Transverse colon (tissue), 4 donors: ENCODE data around the gene NT5DC1.

Experiments
- CTCF ChIP-seq, 5 experiments: fragments of 200-600 bp in 3 of 5; fragments of 450-650 bp in 2 of 5; sonication (generic) in 3 of 5; IDR thresholded peaks; 1 replicate in 2 of 5; 2 replicates in 3 of 5; pipeline ENCODE4 v1.5.1; 2016 to 2017; ENCODE audit warnings: antibody characterized with exemption in 5 of 5, inconsistent platforms in 3 of 5, mild to moderate bottlenecking in 2 of 5, moderate library complexity in 1 of 5
- EP300 ChIP-seq: sonication (generic); formaldehyde crosslinking; IDR thresholded peaks from one replicate; pipeline ENCODE4 v1.6.1; 2017; ENCODE audit warnings: antibody characterized with exemption, low read depth
- POLR2A ChIP-seq: fragments of 450-650 bp; IDR thresholded peaks from one replicate; pipeline ENCODE4 v1.6.1; 2016; ENCODE audit warnings: antibody characterized with exemption, mild to moderate bottlenecking, moderate library complexity
- POLR2AphosphoS5 ChIP-seq, 3 donors: sonication (generic); formaldehyde crosslinking; IDR thresholded peaks; one replicate each; pipeline ENCODE4 v1.6.1; 2016; ENCODE audit warnings: antibody characterized with exemption in 3 of 3

- TF ChIP-seq POLR2AphosphoS5 (IDR thresholded peaks at IDR 0.05): no peak
- no peak for TF ChIP-seq POLR2A
- TF ChIP-seq CTCF (IDR thresholded peaks at IDR 0.05): no peak
- TF ChIP-seq EP300: no peak
Measured at GRCh38 chr6:116102873-116103272, 2.2 kb downstream of the NT5DC1 start.
